NCI-H146 treated with DMSO at 0.1 percent for 48 hours (cell line): ENCODE measurements around the gene NDUFB2.
"Not testable (repeated sequence)": the region's sequence is repeated elsewhere in the genome, so short reads cannot be mapped to it uniquely, and the experiment has no call there.

Experiments
- DNase-seq: peaks from one replicate; lab custom pipeline; 2025; ENCODE audit not compliant: unreplicated experiment; lab: John Stamatoyannopoulos, UW

The NDUFB2 gene

GRCh38 chr7:140689199-140690152, 7.0 kb upstream of the NDUFB2 start:
- no peak for DNase-seq

- DNase-seq, result no peak
Observed at GRCh38 chr7:140691376-140692045, 5.0 kb upstream of the NDUFB2 start.

- not testable (repeated sequence) for DNase-seq
Observed at GRCh38 chr7:140693849-140694248, 2.7 kb upstream of the NDUFB2 start.

GRCh38 chr7:140694592-140694991, 1.9 kb upstream of the NDUFB2 start:
- DNase-seq, result no peak

- DNase-seq, result no peak
Observed at GRCh38 chr7:140695381-140695780, 1.1 kb upstream of the NDUFB2 start.

- DNase-seq, result no peak
Observed at GRCh38 chr7:140696024-140696679, 356 bp upstream of the NDUFB2 start.

- DNase-seq, result no peak
Observed at GRCh38 chr7:140697447-140698143, 1.1 kb downstream of the NDUFB2 start.

GRCh38 chr7:140698477-140698876, 2.0 kb downstream of the NDUFB2 start:
- no peak for DNase-seq

- no peak for DNase-seq
Observed at GRCh38 chr7:140702774-140703173, 6.3 kb downstream of the NDUFB2 start.

GRCh38 chr7:140704205-140704604, 7.7 kb downstream of the NDUFB2 start:
- no peak for DNase-seq

- DNase-seq, result no peak
Observed at GRCh38 chr7:140707132-140707531, 10.6 kb downstream of the NDUFB2 start.

GRCh38 chr7:140708764-140709163, 12.3 kb downstream of the NDUFB2 start:
- not testable (repeated sequence) for DNase-seq

- DNase-seq, result not testable (repeated sequence)
Observed at GRCh38 chr7:140712392-140712791, 15.9 kb downstream of the NDUFB2 start.

GRCh38 chr7:140714331-140715040, 18.0 kb downstream of the NDUFB2 start:
- DNase-seq, result no peak

- no peak for DNase-seq
Observed at GRCh38 chr7:140719721-140720120, 23.2 kb downstream of the NDUFB2 start.

- no peak for DNase-seq
Observed at GRCh38 chr7:140722254-140722653, 25.7 kb downstream of the NDUFB2 start.

GRCh38 chr7:140723006-140723405, 26.5 kb downstream of the NDUFB2 start:
- DNase-seq, result no peak

- DNase-seq, result no peak
Observed at GRCh38 chr7:140723574-140723973, 27.1 kb downstream of the NDUFB2 start.

- no peak for DNase-seq
Observed at GRCh38 chr7:140724706-140725105, 28.2 kb downstream of the NDUFB2 start.

GRCh38 chr7:140726281-140726680, 29.8 kb downstream of the NDUFB2 start:
- no peak for DNase-seq
